Psoas muscle (tissue), 8 donors: ENCODE data around the gene ACSL3. TPM values are rescaled to one million over a fixed set of nuclear protein-coding genes. Genes with fewer than 3 reads are reported as not detected.

Source experiments
- ATAC-seq, 4 donors: fragments of 200-7000 bp; cut with Tn5 transposase; one replicate each; pipeline ENCODE4 v1.9.1; 2020; ENCODE audit warnings: moderate library complexity in 3 of 4, mild to moderate bottlenecking in 2 of 4
- DNase-seq, 2 donors: peaks; one replicate each; pipeline ENCODE4 v3.0.0-alpha.2; 2020
- H3K27ac ChIP-seq: fragments of 200-600 bp; one replicate; pipeline ENCODE4 v1.8.0; 2022
- H3K27me3 ChIP-seq, 3 donors: fragments of 200-600 bp in 1 of 3; one replicate each; pipeline versions ENCODE4 v1.6.1 to v1.8.0; 2013 to 2022; ENCODE audit warnings: low read length in 2 of 3, mild to moderate bottlenecking in 2 of 3, moderate library complexity in 1 of 3; ENCODE audit not compliant: insufficient read depth in 3 of 3
- H3K36me3 ChIP-seq, 2 donors: fragments of 200-600 bp in 1 of 2; one replicate each; pipeline versions ENCODE4 v1.6.1 to v1.8.0; 2013 to 2022; ENCODE audit warnings: low read depth in 1 of 2, mild to moderate bottlenecking in 1 of 2, moderate library complexity in 1 of 2; ENCODE audit not compliant: insufficient read depth in 1 of 2
- H3K4me1 ChIP-seq: fragments of 200-600 bp; one replicate; pipeline ENCODE4 v1.8.0; 2022
- H3K4me3 ChIP-seq: fragments of 200-600 bp; one replicate; pipeline ENCODE4 v1.8.0; 2022; ENCODE audit warnings: mild to moderate bottlenecking
- H3K9me3 ChIP-seq: fragments of 200-600 bp; one replicate; pipeline ENCODE4 v1.8.0; 2022
- CTCF ChIP-seq: fragments of 200-600 bp; IDR thresholded peaks from one replicate; pipeline ENCODE4 v1.8.0; 2022; ENCODE audit warnings: antibody characterized with exemption
- WGBS, 3 donors: extraction: QIAGEN DNeasy Blood & Tissue Kit; methylation state at CpG; one replicate each; pipeline versions ENCODE4 v1.1.6 to v1.1.7; 2013; 5-methylcytosine and 5-hydroxymethylcytosine counted together
- intact Hi-C, 2 donors: fragments of 100-400 bp; cut with DNase I; formaldehyde crosslinking; loops; one replicate each; pipeline versions ENCODE4 v1.11.0 to v1.14.2; 2022
- polyA plus RNA-seq, 3 donors: library from polyadenylated mRNA; stranded (reverse); fragments of 200-250 nt; gene quantifications; one replicate each; pipeline ENCODE4 v1.2.3, GENCODE V29; 2013
- total RNA-seq, 4 donors: library from RNA; stranded (reverse); fragmentation: NEBNext Ultra II Directional in 2 of 4; extraction: Animal tissue kit (Norgen Biotek cat#: 25700) in 2 of 4; gene quantifications; one replicate each; pipeline versions ENCODE4 v1.2.1 to v1.2.4, GENCODE V29; 2021 to 2023
- donor health status: healthy with polysubstance abuse.
- donor health status: DM: no; HTN: no; CAD: no; lungs with moderate emphysema.
- donor health status: Bipolar disorder and iron deficiency.
- donor health status: healthy.
- donor health status: DM: yes; HTN: yes; CAD: no.
- donor health status: DM: no; HTN: no; CAD: no.
- donor health status: DM: no; HTN: no; CAD: no.
- donor health status: DM: yes; HTN: yes; CAD: no.

ACSL3 gene
- total and polyA plus RNA-seq, 7 donors = 13.5 to 136 (median 27.5) TPM

DNA sequence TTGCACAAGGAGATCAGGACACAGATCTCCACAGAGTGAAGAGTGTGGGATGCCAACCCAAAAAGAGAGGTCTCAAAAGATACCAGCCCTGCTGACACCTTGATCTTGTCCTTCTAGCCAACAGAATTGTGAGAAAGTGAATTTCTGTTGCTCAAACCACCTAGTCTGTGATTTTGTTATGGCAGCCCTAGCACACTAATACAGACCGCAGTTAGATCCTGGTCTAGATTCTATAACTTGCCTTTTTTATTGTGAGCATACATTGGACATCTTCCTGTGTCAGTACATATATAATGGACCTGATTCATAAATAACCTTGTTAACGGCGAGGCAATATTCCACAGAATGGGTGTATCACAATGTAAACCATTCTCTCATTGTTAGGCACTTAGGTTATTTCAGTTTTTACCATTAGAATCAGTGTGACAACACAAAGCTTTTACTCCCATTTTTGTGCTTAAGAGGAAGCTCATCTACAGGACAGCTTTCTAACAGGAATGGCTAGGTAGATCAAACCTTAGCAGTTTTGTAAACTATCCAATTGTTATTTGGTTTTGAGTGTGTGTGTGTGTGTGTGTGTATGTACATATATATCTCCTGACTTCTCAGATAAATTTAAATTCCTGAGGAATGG is 89.0 kb downstream of the ACSL3 start:
- Histone ChIP-seq H3K9me3 (no peaks in the 10 kb centered on the region), H3K27me3 (no peaks in the 10 kb centered on the region), H3K27ac (no peak overlapping the region), H3K4me1 (no peaks in the 10 kb centered on the region), H3K4me3 (no peak overlapping the region), H3K36me3 (no peaks in the 10 kb centered on the region)
- TF ChIP-seq CTCF = no peak
- whole genome bisulfite sequencing, 3 donors = 97 to 98% (median 98%) methylated on average over 3 of the region's 3 CpGs
- ATAC-seq (no peak), DNase-seq (no peak)
- intact Hi-C loops = no loop called here

DNA sequence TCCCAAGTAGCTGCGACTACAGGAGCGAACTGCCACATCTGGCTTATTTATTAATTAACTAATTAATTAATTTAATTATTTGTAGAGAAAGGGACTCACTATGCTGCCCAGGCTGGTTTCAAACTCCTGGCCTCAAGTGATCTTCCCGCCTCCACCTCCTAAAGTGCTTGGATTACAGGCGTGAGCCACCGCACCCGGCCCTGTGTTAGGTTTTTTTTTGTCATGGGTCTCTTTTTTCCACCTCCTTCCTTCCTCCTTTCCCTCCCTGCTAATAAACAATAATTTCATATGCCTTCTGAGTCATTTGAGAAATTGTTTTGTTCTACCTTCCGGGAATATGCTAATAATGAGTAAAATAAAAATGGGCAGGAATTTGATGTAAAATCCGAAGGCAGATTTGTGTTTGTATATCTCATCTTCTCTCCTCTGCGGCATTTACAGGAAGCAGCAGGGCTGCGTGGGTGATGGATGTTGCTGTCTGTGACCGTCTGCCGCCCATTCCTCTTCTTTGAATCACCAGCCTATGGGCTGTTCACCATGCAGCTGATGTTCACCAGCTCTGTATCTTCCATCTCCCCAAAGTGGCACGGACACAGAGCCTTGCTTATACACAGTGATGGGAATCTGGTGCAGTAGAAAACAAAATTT is 89.9 kb downstream of the ACSL3 start:
- Histone ChIP-seq H3K4me3 (no peak overlapping the region), H3K9me3 (no peaks in the 10 kb centered on the region), H3K36me3 (no peaks in the 10 kb centered on the region), H3K27ac (no peak overlapping the region), H3K27me3 (no peaks in the 10 kb centered on the region), H3K4me1 (no peaks in the 10 kb centered on the region)
- no peak for DNase-seq
- intact Hi-C loops = no loop called here
- no peak for ATAC-seq
- WGBS, 3 donors = 68 to 72% (median 70%) methylated on average over 13 of the region's 13 CpGs
- no peak for TF ChIP-seq CTCF

GRCh38 chr2:222952204-222952603 is 91.4 kb downstream of the ACSL3 start:
- no peak for DNase-seq
- no peaks in the 10 kb centered on the region for H3K27me3 ChIP-seq
- H3K4me1 ChIP-seq = no peaks in the 10 kb centered on the region
- intact Hi-C loops = no loop called here
- H3K36me3 ChIP-seq = no peaks in the 10 kb centered on the region
- H3K9me3 ChIP-seq = peaks cover 5% of the 10 kb centered on the region
- peak in 1 of 4 donors; percentile 7 for ATAC-seq
- no peak for TF ChIP-seq CTCF
- no peak overlapping the region for H3K27ac ChIP-seq
- H3K4me3 ChIP-seq = no peak overlapping the region

- Histone ChIP-seq H3K4me1 (no peaks in the 10 kb centered on the region), H3K36me3 (no peaks in the 10 kb centered on the region), H3K4me3 (no peak overlapping the region), H3K9me3 (peaks cover 6% of the 10 kb centered on the region), H3K27me3 (no peaks in the 10 kb centered on the region), H3K27ac (no peak overlapping the region)
- intact Hi-C loops = no loop called here
- DNase-seq (no peak), ATAC-seq (no peak)
- 71 to 85% (median 82%) methylated on average over 1 of the region's 1 CpG for WGBS, 3 donors
- TF ChIP-seq CTCF = no peak
Measured at GRCh38 chr2:222955008-222955407, 94.2 kb downstream of the ACSL3 start.

- H3K27ac ChIP-seq = no peak overlapping the region
- peaks cover 6% of the 10 kb centered on the region for H3K9me3 ChIP-seq
- H3K4me1 ChIP-seq = no peaks in the 10 kb centered on the region
- DNase-seq (no peak), ATAC-seq (no peak)
- no peak for TF ChIP-seq CTCF
- intact Hi-C loops = no loop called here
- H3K4me3 ChIP-seq = no peak overlapping the region
- 67 to 81% (median 70%) methylated on average over 4 of the region's 4 CpGs for WGBS, 3 donors
- no peaks in the 10 kb centered on the region for H3K27me3 ChIP-seq
- no peaks in the 10 kb centered on the region for H3K36me3 ChIP-seq
Measured at GRCh38 chr2:222959358-222959757, 98.5 kb downstream of the ACSL3 start.
